HCT116 (cell line): Measurements from ENCODE around the gene CEMP1.

Experiments used
- POLR2A ChIP-seq: IDR thresholded peaks from 2 replicates; pipeline ENCODE4 v1.7.0; 2011; ENCODE audit warnings: borderline replicate concordance; ENCODE audit not compliant: insufficient read depth, insufficient read length; ENCODE audit errors: extremely low read depth
- ZNF274 ChIP-seq: fragments of 200-500 bp; sonication (Bioruptor generic); IDR thresholded peaks from 2 replicates; pipeline ENCODE4 v1.6.1; 2014; ENCODE audit warnings: mild to moderate bottlenecking, low read depth, low read length, inconsistent platforms
- TF ChIP-seq, protein P1 (sequence below): IDR thresholded peaks from 2 replicates; pipeline ENCODE4 v1.6.1; 2012; ENCODE audit warnings: low read depth
- TF ChIP-seq, protein P2 (sequence below), 3 experiments: fragments of 200-600 bp in 1 of 3; sonication (generic) in 1 of 3; IDR thresholded peaks in 2 of 3; conservative IDR thresholded peaks in 1 of 3; 2 replicates each; pipeline ENCODE4 v1.5.1; 2012 to 2017; ENCODE audit warnings: low read depth in 2 of 3, low read length in 2 of 3, antibody characterized with exemption in 1 of 3, borderline replicate concordance in 1 of 3, control low read depth in 1 of 3, mild to moderate bottlenecking in 1 of 3, mixed read lengths in 1 of 3, mixed run types in 1 of 3, moderate library complexity in 1 of 3; ENCODE audit not compliant: insufficient read depth in 1 of 3

DNA sequence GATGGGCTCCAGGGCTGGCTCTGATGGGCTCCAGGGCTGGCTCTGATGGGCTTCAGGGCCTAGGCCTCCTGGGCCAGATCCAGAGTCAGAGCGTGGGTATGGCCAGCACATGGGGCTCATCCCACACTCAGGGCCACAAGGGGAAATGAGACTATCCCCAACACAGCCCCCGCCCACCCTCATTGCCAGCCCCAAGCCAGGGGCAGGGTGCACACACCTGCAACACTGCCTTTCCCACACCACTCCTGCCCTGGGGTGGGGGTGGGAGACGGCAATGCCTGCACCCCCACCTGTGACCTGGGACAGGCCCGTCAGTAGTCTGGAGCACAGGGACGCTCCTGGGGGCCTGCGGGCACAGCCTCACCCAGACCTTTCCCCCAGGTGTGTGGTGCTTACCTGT, 31.8 kb downstream of the CEMP1 start:
- TF ChIP-seq POLR2A (no peak), ZNF274 (no peak)
- TF ChIP-seq, protein P1, sequence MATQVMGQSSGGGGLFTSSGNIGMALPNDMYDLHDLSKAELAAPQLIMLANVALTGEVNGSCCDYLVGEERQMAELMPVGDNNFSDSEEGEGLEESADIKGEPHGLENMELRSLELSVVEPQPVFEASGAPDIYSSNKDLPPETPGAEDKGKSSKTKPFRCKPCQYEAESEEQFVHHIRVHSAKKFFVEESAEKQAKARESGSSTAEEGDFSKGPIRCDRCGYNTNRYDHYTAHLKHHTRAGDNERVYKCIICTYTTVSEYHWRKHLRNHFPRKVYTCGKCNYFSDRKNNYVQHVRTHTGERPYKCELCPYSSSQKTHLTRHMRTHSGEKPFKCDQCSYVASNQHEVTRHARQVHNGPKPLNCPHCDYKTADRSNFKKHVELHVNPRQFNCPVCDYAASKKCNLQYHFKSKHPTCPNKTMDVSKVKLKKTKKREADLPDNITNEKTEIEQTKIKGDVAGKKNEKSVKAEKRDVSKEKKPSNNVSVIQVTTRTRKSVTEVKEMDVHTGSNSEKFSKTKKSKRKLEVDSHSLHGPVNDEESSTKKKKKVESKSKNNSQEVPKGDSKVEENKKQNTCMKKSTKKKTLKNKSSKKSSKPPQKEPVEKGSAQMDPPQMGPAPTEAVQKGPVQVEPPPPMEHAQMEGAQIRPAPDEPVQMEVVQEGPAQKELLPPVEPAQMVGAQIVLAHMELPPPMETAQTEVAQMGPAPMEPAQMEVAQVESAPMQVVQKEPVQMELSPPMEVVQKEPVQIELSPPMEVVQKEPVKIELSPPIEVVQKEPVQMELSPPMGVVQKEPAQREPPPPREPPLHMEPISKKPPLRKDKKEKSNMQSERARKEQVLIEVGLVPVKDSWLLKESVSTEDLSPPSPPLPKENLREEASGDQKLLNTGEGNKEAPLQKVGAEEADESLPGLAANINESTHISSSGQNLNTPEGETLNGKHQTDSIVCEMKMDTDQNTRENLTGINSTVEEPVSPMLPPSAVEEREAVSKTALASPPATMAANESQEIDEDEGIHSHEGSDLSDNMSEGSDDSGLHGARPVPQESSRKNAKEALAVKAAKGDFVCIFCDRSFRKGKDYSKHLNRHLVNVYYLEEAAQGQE = no peak
- TF ChIP-seq, protein P2, sequence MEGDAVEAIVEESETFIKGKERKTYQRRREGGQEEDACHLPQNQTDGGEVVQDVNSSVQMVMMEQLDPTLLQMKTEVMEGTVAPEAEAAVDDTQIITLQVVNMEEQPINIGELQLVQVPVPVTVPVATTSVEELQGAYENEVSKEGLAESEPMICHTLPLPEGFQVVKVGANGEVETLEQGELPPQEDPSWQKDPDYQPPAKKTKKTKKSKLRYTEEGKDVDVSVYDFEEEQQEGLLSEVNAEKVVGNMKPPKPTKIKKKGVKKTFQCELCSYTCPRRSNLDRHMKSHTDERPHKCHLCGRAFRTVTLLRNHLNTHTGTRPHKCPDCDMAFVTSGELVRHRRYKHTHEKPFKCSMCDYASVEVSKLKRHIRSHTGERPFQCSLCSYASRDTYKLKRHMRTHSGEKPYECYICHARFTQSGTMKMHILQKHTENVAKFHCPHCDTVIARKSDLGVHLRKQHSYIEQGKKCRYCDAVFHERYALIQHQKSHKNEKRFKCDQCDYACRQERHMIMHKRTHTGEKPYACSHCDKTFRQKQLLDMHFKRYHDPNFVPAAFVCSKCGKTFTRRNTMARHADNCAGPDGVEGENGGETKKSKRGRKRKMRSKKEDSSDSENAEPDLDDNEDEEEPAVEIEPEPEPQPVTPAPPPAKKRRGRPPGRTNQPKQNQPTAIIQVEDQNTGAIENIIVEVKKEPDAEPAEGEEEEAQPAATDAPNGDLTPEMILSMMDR (IDR thresholded peaks at IDR 0.05 in 2 of 3, conservative IDR thresholded peaks at IDR 0.05 in 1 of 3; ENCODE audit: borderline replicate concordance in 1 of 3, insufficient read depth in 1 of 3, low read depth in 2 of 3, low read length in 2 of 3) = no peak
